ENCODE measurements around the gene FRYL.
"Not testable (repeated sequence)": the region's sequence is repeated elsewhere in the genome, so short reads cannot be mapped to it uniquely, and the experiment has no call there.

The FRYL gene

DNA sequence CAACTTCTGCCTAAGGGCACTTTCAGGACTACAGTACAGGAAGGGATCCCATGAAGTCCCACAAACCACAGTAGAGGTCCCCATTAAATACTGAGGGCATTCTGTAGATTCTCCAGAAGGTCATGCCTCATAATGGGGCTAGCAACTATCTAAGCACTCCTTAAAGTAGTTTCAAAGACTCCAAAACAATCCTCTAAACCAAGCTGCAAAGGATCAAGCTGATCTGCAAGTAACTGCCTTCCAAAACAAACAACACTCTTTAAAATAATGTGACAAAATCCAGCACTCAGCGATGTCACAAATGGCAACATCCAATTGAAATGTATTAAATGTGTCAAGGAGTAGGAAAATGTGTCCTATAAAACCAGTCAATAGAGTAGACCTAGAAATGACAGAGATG is 118.7 kb downstream of the FRYL start:
- DNase-seq (ENCODE audit: low read depth), result no peak

DNA sequence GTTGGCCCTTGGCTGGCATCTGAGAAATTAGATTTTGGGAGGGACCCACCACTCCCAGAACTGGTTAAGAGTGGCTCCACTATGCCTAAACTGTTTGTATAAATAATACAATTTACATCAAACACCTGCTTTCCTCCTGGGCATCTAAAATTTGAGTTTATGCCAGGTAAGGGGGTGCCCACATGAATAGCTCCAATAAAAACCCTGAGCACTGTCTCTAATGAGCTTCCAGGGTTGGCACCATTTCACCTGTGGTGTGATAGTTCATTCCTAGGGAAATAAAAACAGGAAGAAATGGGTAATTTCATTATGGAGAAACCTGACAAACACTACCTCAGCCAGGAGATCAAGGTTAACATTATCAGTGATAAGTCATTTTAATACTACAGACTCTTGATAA is 119.7 kb downstream of the FRYL start:
- DNase-seq (ENCODE audit: low read depth), result no peak

GRCh38 chr4:48654015-48654664 is 125.9 kb downstream of the FRYL start:
- DNase-seq (ENCODE audit: low read depth), result no peak

GRCh38 chr4:48653217-48654014 is 126.7 kb downstream of the FRYL start:
- peak; percentile 39 for DNase-seq (ENCODE audit: low read depth)

DNA sequence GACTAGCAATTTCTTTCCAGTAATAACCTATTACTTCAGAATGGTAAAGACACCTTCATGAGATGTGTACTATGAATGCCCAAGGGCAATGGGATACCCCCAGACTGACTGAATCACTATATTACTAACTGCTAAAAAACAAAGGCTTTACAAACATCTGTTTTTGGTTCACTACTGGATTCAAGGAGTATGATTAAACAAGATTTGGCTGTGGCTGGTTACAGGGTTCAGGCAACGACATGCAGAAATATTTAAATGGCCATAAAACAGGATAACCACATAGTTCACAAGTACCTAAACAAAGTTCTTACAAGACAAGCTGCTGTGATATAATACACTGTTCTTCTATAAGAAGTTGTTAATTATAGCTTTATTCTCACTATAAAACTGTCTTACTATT is 128.2 kb downstream of the FRYL start:
- DNase-seq (ENCODE audit: low read depth), result no peak

DNA sequence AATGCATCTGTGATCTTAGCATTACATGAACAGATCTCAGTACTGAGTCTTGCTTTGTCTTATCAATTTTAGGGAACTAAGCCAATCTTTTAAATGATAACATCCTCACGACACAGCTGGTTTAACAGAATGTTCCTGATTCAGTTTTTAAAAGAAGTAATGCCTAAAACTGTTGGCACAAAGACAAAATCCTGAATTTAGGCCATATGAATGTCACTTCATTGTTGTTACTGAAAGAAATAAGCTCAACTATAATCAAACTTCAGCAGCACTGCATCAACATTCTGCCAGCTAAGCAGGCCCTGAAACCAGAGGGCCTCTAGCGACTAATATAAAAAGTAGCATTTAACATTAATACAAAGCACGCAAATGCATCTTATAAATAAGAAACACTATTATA is 130.6 kb downstream of the FRYL start:
- DNase-seq (ENCODE audit: low read depth), result no peak

GRCh38 chr4:48645225-48645794 is 134.8 kb downstream of the FRYL start:
- DNase-seq (ENCODE audit: low read depth), result no peak

DNA sequence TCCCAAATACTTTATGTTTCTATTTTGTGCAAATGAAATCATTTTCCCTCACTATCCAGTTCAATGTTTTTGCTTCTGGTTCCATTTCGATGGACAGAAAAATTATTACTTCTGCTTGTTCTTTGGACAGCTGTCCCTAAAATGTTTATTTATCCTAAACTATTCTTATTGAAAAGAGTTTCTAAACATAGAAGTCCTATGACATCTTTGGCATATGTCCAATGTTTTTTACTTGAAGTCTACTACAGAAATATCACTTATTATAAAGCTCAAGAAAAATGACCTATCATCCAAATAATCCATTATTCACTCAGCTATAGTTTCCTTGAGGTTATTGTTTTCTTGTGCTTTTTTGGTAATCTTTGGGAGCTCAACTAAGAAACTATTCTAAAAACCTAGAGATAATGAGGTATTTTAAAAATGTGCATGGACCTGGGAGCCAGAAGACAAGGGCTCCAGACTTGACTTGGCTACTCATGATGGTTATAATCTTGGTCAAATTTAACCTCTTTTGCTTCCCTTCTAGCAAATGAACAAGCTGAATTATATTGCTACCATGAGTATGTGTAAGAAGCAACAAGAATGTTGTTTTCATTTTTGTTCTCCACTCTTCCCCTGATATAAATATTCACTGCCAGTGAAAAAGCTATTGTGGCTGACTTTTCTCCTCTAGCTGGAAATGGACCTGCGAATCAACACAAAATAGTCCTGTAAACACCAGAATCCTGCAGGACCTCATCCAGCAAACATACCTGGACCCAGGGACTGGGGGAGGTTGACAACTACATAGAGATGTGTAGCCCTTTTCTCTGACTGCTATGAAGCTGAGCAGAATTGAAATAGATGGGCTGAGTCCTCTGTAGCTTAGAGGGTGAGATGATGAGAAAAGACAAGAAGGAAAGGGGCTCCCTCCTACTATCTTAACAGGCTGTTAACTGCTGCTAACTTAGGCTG is 137.4 kb downstream of the FRYL start:
- no peak for DNase-seq (ENCODE audit: low read depth)

DNA sequence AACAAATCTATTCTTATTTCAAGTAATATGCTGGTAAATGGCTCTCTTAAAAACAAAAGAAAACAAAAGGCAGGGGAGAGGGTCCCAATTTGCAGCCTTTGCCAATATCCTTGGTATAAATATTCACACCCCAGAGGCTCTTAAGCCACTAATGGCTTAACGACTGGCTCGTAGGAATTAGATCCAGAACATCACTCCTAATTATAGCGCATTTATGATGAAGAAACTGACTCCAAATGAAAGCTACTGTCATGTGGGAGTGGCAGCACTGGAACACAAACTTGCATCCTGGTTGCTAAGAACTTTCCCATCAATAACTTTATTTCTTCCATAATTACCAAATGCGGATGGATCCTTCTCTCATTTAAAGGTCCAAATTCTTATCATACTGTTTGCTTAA is 138.7 kb downstream of the FRYL start:
- no peak for DNase-seq (ENCODE audit: low read depth)

DNA sequence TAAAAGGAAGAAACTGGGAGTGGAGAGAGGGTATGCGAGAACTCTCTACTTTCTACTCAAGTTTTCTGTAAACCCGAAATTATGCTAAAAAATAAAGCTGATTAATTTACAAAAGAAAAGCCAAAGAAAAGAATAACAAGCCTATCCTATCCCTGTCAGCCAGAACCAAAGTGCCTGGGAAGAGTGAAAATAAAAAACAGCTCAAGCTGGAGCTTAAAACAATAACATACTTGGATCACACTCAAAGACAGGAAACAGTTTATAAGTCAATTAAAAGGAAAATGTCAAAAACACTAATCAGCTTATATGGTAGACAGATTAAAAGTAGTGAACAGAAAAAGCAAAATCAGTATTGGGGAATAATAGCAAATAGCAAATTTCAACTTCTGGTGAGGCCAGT is 139.4 kb downstream of the FRYL start:
- no peak for DNase-seq (ENCODE audit: low read depth)

DNA sequence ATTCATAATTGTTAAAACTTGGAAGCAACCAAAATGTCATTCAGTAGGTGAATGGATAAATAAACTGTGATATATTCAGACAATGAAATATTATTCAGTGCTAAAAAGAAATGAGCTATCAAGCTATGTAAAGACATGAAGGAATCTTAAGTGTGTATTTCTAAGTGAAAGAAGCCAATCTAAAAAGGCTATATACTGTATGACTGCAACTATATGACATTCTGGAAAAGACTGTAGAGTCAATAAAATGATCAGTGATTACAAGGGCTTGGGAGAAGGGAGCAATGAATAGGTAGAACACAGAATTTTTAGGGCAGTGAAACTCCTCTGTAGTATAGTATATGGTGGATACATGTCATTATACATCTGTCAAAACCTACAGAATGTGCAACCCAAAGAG is 139.9 kb downstream of the FRYL start:
- DNase-seq (ENCODE audit: low read depth), result no peak

- DNase-seq (ENCODE audit: low read depth), result no peak
These were observed 140.3 kb downstream of the FRYL start for GRCh38 chr4:48639807-48640206.

- not testable (repeated sequence) for DNase-seq (ENCODE audit: low read depth)
These were observed 141.5 kb downstream of the FRYL start for GRCh38 chr4:48638586-48638985.

DNA sequence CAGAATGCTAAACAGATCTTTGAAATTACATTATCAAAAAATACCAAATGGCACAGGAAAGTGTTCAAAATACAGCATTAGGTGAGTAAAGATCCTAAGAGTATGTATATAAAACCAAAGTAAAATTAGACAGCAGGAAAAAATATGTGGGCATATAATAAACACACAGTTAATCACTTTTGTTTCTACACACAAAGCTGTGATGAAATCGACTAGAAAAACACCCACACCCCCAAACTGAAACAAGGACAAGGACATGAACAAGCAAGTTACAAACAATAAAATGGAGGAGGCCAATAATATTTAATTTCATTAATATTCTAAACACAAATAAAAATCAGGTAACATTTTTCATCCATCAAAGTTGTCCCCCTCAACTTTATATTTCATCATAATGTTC is 143.2 kb downstream of the FRYL start:
- DNase-seq (ENCODE audit: low read depth), result no peak

- no peak for DNase-seq (ENCODE audit: low read depth)
These were observed 144.1 kb downstream of the FRYL start for GRCh38 chr4:48635980-48636379.

- DNase-seq (ENCODE audit: low read depth), result no peak
These were observed 144.8 kb downstream of the FRYL start for GRCh38 chr4:48635310-48635709.

DNA sequence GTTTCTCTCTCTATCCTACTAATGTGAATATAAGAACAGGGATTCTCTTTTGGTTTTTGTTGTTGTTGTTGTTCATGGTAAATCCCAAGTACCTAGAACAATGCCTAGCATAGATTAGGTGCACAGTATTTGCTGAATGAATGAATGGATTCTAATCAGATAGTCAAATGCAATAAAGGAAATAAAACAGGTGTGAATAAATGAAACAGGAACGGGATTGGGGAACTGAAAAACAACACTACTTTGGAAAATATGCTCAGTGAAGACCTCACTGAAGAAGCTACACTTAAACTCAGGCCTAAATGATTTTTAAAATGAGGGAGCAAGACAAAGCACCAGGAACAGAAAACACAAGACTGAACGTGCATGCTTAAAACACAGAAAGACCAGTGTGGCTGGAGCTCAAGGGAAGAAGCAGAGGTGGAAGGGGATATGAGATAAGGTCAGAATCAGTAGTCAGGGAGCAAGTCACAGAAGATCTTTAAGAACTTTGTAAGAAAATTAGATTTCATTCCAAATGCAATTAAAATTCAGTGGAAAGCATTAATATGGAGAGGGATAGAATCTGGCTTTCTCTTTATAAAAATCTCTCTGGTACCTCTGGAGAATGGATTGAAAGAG is 145.3 kb downstream of the FRYL start:
- DNase-seq (ENCODE audit: low read depth), result no peak

DNA sequence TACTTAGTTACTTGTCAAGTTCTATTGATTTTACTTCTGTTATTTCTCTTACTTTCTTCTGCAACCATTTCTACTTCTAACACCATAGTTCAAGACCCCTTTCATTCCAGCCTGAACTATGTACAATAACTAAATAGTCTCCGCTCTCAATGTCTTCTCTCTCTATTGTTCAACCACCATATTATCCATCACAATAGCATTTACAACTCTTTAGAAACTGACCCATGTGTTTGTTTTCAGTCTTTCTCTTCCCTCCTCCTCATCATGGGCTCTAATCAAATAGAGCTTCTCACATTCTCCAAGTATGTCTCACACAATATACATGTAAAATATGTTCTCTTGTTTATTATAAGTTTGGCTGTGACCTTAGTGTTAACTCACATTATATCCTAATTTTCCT is 146.4 kb downstream of the FRYL start:
- DNase-seq (ENCODE audit: low read depth), result no peak

GRCh38 chr4:48629458-48629857 is 150.6 kb downstream of the FRYL start:
- DNase-seq (ENCODE audit: low read depth), result no peak

- no peak for DNase-seq (ENCODE audit: low read depth)
These were observed 156.8 kb downstream of the FRYL start for GRCh38 chr4:48623182-48623780.

GRCh38 chr4:48620831-48621230 is 159.2 kb downstream of the FRYL start:
- no peak for DNase-seq (ENCODE audit: low read depth)

Measured in stromal cell of bone marrow (primary cell).